Measurements from ENCODE around the gene ELMO2.
A peak's percentile ranks its signal among the peaks of the same experiment; 100 is the strongest.

ELMO2 gene, protein sequence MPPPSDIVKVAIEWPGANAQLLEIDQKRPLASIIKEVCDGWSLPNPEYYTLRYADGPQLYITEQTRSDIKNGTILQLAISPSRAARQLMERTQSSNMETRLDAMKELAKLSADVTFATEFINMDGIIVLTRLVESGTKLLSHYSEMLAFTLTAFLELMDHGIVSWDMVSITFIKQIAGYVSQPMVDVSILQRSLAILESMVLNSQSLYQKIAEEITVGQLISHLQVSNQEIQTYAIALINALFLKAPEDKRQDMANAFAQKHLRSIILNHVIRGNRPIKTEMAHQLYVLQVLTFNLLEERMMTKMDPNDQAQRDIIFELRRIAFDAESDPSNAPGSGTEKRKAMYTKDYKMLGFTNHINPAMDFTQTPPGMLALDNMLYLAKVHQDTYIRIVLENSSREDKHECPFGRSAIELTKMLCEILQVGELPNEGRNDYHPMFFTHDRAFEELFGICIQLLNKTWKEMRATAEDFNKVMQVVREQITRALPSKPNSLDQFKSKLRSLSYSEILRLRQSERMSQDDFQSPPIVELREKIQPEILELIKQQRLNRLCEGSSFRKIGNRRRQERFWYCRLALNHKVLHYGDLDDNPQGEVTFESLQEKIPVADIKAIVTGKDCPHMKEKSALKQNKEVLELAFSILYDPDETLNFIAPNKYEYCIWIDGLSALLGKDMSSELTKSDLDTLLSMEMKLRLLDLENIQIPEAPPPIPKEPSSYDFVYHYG

DNA sequence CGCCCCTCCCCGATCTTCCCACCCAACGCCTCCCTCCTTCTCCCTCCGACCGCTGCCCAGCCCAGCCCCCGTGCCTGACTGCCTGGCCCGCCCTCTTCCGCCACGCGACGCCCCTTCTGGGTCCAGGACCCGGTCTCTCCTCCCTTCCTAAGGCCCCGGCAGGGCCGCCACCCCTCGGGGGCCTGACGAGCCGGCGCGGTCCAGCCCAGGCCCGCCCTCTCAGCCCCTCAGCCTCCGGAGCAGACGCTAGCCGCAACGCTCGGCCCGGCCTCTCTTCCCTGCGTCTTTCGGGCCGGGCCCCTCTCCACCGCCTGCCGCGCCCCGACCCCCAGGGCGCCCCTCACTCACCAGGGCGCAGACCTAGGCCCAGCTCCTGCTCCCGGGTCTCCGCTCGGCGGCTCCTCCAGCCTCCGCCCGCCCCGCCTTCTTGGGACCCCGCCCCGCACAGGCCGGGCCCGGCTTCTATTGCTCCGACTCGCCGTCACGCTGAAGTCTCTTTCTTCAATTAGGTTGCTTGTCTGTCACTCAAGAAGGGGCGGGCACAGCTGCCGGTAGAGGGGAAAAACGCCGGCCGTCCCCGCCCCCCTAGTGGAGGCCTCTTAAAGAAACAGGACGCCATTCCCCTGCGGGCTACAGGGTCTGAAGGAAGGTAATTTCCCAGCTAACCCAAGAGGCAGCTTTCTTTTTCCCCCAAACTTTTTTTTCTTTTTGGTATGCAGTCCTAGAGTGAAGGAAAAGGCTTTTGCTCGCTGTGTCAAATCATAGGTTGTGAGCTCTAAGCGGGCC, at the start of gene ELMO2:
ELMO2 (minus strand) TSS at position 416 of the 786 bp plus-strand sequence. CDS start 12,133 bp downstream, outside the sequence.
- DNase-seq, result peak; percentile 95 to 97

DNA sequence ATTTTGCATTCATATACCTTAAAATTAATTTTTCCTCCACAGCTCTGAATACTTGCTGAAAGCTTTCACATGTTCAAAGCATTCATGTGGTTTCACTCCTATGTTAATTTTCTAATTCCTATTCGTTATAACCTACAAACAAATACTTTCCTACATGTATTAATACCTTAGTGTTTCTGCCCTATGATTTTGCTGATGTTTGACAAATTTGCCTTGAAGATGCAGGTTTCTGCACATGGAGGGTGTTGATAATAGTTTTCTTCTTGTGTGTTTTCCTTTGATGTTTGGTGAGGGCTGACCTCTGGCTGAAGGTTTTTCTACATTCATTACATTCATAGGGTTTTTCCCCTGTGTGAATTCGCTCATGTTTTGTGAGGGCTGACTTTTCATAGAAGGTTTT, 49.3 kb upstream of the ELMO2 start:
- DNase-seq, result no peak

DNA sequence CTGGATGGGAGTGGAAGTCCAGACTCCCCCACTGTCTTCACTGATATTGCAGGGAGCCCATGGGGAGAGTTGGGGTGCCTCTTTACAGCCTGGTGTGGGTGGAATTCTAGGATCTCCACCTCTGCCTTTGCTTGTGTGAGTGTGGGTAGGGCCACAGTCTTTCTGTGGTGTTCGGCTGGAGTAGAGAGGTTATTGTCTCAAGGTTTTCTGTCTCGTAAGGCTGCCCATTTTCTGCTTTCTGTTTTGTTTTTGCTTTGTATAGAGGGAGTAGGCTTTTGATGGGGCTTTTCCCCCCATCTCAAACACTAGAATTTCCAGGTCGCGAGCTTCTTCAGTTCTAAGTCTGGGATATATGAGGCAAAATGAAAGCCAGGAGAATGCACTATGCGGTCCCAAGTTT, 40.4 kb upstream of the ELMO2 start:
- no peak for DNase-seq

DNA sequence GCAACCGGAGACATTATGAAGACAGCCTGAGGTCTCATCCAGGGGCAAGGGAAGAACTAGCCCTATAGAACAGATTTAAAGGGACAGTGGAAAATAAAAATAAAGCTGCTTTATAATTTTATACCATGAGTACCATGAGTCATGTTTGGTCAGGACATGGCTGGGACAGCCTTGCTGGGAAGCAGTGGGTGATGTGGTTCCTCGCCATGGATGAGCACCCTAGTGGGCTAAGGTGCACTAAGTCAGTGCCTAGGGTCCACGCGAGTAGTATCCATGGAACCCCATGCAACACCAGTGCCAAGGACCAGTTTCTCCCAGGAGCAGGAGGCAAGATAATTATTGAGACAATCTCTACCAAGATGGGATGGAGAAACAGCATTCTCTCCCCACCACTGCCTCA, 33.4 kb upstream of the ELMO2 start:
- DNase-seq, result no peak

DNA sequence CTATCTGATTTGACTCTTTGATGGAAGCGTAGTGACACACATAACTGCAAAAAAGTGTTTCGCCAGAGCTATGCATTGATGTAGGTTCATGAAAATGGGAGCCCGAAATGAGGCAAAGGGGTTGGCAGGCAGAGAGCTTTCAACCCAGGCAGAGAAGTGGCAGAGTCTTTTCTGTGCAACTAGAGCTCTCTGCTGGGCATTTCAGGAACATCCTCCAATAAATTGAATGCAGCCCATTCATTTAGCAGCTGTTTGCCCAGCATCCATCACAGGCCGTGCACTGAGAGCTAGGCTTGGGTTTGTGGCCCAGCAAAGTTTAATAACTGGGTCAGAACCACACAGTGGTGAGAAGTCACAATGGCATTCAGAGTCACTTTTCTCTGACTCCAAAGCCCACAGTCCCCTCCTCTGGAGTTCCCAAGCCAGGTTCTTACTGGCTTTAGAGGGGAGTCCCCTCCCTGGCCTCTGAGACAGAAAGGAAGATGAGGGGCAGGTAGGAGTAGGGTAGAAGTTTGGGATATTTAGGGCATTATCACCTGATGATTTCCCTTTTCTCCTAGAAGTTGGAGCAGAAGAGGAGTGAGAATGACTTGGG, 31.8 kb upstream of the ELMO2 start:
- peak; percentile 48 to 67 for DNase-seq

DNA sequence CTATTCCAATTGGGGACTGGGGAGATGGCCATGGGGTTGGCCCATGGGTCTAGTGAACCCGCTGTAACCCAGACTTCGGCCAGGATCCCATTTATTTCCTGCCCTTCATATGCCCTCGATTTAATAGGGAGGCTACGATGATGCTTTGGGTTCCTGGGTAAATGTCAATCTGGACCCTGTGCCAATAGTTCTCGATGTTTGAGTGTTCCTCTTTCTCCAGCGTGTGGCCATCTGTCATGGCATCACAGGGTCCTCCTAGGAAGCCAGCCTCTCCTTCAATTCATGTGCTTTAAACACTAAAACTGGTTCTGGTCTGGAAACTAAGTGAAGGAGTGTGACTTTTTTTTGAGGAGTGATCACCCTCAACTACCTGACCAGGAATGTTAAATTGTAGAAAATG, 28.7 kb upstream of the ELMO2 start:
- DNase-seq, result peak in 1 of 2 experiments; percentile 8

DNA sequence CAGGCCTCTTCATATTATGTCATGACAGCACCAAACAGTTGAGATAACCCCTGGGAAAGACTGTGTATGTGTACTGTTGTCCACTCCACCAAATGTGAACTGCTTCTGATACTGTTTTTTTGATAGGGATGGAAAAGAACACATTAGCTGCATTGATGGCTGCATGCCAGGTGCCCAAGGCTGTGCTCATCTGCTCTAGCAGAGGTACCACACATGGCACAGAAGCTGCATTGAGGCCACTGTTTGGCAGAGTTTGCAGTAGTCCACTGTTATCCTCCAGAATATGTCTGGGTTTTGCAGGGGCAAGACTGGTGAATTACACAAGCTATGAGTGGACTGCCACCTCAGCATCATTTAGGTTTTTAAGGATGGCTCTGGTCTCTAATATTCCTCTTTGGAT, 28.2 kb upstream of the ELMO2 start:
- peak in 1 of 2 experiments; percentile 4 for DNase-seq

DNA sequence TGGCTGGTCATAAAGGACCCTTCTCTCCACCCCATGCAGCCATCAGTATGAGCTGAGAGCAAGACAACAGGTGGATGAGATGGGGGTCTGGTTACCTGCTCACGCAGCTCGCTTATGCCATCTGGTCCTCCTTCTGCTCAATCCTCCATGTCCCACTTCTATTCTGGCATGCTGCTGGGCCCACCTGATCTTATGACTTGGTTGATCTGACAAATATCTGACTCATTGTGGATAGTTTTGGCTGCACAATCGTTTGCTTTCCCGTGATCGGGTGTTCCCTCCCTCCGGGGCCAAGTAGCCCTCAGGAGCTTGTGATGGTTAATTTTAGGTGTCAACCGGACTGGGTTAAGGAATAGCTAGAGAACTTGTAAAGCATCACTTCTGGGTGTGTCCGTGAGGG, 26.6 kb upstream of the ELMO2 start:
- DNase-seq, result no peak

DNA sequence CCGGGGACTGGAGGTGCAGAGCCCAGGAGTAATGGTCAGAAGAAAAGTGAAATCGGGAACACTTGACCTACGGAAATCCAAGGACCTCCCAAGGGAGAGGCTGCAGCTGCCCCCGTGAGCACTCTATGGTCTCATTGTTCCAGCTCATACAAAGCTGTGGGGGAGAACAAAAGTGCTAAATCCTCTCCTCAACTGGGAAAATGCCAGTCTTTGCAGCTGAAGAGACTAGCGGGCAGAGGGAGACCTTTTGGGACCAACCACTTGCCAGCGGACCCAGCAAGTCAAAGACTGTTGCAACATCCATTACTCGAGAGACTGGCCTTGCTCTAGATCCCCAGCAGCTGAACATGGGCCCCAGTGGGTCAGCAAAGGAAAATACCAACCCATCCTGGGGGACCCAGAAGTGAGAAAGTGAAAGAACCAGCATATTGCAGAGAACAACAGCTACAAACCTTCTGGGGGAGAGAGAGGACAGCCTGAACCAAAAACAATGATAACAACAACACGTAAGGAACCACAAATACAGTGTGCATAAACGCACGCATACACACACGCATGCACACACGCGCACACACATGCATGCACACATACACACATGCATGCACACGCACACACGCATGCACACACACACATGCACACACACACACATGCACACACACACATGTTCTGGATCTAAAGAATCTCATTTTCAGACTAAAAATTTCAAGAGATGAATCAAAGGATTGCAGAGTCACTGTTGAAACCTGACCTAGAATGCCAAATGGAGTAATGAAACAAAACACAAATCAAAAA, 24.7 kb upstream of the ELMO2 start:
- DNase-seq, result no peak

DNA sequence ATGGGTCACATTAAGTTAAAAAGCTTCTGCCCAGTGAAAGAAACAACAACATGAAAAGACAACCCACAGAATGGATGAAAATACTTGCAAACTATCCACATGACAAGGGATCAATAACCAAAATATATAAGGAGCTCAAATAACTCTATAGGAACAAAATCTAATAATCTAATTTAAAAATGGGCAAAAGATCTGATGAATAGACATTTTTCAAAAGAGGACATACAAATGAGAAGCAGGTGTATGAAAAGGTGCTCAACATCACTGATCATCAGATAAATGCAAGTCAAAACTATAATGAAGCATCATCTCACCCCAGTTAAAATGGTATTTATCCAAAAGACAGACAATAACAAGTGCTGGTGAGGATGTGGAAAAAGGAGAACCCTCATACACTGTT, 21.0 kb upstream of the ELMO2 start:
- DNase-seq, result no peak

DNA sequence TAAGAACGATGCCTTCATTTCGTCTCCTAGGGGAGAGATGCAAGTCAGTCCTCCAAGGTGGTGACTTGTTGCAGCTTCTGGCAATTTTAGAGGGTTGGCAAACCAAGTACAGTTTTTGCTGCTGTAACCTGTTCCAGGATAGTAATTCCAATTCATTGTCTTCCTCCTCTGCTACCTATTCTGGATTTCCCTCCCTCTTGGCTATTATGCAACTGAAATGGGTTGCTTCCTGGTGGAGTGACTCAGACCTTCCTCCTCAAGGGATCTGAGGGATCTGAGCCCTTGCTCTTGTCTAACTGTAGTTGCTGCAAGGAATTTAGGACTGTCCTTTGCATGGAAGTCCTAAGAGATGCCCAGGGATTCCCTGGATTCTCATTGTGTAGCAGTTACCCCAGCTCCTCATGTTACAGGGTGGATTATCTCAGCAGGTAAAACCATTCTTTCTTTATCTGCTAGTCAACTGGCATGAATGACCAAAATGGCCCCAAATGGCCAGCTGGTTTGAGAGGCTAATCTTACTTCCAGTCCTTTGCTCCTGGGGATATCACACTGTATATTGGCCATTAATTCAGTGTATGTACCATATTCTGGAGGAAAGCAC, 17.6 kb upstream of the ELMO2 start:
- no peak for DNase-seq

DNA sequence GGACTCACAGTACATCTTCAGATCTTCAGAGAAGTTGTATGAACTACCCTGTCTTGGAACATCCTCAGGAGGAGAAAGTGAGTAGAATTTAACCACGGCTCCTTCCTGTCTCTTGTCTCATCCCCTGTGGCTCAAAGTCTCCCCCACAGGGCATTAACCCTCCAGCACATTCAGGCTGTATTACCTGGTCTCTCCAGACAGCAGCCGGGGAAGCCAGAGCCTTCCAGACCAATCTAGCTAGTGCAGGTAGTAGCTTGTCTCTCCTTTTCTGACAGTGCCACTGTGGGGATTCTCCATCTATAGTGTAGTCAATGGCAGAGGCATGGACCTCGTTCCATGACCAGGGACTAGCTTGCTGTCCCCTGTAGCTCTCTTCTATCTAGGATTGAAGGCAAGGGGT, 16.9 kb upstream of the ELMO2 start:
- no peak for DNase-seq

DNA sequence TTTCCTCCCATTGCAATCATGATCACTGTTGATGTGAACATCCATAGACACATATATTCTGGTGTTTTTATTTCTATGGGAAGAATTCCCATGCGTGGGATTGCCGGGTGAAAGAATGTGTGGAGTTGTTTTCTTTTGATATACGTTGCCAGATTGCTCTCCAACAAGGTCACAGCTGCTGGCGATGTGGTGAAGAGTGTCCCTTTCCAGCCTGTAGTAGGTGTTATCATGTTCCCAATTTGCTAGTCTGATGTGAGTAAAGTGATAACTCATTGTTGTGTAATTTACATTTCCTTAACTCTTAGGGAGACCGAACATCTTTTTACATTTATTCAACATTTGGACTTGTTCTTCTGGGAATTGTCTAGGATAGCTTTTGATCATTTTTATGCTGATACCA, 14.5 kb upstream of the ELMO2 start:
- no peak for DNase-seq

DNA sequence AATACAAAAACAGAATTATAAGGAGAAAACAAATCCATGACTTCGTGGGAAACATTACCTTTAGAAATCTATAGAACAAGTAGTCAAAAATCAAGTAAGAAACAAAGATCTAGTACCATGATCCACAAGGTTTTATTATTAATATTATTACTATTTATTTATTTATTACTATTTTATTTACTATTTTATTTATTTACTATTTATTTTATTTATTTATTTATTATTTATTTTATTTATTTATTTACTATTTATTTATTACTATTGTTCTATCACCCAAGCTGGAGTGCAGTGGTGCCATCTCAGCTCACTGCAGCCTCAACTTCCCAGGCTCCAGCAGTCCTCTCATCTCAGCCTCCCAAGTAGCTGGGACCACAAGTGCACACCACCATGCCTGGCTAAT, 13.5 kb upstream of the ELMO2 start:
- DNase-seq, result no peak

DNA sequence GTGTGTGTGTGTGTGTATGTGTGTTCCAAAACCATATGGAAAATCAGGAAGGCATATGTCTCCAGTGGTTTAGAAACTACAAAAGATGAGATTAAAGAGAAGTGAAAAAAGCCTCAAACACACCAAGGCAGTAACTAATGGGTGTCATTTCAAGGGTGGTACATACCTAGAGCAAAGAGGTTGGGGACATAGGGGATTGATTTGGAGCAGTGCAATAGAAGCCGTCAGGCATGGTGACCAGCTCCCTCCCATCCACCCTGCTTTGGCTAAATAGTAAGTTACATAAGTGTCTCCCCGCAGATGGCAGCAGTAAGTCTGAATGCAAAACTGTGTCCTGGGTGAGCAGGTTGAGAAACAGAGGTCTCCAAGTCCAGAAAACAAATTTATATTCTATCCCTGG, 10.4 kb upstream of the ELMO2 start:
- DNase-seq, result no peak

DNA sequence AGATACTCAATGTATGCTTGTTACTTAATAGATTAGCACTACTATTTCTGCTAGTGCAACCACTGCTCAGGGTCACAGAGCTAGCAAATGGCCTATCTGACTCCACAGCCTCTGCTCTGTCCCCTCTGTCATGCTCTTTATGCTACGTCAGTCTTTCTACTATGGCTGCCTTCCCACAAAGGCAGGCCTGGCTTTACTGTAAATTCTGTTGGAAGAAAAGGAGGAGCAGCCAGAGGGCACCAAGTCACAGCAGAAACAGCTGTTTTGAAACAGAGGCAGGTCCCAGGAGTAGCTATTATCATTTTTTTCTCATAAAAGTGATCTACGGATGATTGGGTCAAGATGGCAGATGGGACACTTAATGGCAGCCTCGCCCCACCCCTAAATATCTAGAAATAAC, 10.0 kb upstream of the ELMO2 start:
- DNase-seq, result no peak

DNA sequence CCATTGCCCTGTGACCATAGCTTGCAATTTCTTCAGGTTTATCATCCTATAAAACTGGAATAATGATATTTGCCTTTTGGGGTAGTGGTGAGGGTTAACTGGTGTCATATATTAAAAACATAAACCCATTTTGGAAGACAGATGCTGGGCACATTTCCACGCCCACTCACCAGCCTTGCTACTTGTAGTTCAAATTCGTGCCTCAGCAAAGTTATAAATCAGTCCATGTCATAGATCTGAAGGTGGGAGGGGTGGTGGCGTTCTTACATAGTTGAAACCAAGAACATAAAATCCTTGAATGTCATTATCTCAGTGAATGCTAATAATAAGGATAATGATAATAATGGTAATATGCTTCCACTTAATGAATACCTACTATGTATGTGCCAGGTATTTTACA, 9.4 kb upstream of the ELMO2 start:
- DNase-seq, result no peak

DNA sequence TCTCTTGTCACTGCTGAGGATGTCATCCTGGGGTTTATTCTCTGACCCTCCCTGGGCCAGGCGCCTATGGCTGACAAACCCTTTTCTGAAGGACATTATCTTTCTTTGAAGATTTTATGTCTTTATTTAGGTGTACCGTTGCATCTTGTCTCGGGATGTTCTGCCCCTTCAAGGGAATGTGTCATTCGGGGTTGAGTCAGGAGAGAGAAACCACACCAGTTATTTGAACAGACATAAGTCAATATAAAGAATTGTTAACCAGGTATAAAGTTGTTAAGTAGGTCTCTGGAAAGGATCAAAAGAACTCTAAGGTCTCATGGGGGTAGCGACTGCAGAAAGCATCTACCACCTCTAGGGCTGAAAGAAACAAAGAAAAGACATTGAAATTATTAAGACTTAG, 8.2 kb upstream of the ELMO2 start:
- DNase-seq, result no peak

DNA sequence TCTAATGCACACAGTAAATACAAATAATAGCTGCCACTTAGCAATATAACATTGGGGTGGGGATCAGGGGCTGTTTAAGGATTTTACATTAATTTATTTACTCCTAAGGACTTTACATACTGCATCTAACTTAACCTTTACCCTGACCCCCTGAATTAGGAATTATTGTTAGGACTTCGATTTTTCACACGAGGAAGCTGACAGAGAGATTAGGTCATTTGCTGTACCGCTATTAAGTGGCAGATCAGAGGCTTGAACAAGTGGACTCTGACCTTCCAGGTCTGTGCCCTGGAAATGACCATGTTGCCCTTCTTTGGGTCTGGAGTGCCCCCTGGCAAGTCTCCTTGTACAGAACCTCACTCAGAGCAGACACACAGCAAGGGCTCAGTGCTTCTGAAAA, 5.2 kb upstream of the ELMO2 start:
- DNase-seq, result no peak

DNA sequence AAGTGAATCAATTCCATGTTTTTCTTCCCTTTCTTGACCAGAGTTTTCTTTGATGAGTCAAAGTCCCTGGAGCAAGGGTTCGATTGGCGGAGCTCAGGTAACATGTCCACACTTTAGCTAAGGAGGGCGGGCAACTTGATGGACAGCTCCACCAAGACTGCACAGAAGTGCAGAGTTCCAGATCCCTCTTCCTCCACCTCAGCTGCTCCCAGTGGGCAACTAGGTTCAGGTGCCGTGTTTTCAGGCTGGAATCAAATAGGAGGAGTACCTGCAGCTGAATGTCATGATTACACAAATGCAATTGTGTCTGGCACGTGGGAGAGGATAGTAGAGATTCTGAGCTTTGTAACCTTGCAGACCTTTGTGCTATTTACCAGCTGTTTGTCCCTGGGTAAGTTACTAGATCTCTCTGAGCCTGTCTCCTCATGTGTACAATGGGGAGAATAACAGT, 1.9 kb upstream of the ELMO2 start:
- DNase-seq, result no peak

DNA sequence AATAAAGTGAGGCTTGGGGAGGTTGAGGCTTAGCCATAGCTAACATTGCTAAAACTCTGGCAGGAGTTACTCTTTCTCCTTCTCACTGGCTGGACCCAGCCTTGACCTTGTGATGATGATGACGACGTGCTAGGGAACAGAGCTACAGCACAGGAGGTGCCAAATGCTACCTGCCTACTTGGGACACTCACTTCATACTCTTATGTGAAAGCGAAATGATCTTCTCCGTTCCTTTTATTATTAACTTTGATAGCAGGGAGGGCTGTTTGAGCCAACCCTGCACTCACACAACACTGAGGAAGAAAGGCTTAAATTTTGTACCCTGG, 1.2 kb upstream of the ELMO2 start:
- no peak for DNase-seq

All from NCI-H446 (cell line).